HG03064 (cell line): ENCODE data around the gene GNB1L.

ENCODE experiments used
- ATAC-seq: cut with Tn5 transposase; IDR thresholded peaks from one replicate; pipeline ENCODE4 v1.9.1; 2021; ENCODE audit warnings: low read depth; ENCODE audit not compliant: unreplicated experiment

Gene GNB1L

DNA sequence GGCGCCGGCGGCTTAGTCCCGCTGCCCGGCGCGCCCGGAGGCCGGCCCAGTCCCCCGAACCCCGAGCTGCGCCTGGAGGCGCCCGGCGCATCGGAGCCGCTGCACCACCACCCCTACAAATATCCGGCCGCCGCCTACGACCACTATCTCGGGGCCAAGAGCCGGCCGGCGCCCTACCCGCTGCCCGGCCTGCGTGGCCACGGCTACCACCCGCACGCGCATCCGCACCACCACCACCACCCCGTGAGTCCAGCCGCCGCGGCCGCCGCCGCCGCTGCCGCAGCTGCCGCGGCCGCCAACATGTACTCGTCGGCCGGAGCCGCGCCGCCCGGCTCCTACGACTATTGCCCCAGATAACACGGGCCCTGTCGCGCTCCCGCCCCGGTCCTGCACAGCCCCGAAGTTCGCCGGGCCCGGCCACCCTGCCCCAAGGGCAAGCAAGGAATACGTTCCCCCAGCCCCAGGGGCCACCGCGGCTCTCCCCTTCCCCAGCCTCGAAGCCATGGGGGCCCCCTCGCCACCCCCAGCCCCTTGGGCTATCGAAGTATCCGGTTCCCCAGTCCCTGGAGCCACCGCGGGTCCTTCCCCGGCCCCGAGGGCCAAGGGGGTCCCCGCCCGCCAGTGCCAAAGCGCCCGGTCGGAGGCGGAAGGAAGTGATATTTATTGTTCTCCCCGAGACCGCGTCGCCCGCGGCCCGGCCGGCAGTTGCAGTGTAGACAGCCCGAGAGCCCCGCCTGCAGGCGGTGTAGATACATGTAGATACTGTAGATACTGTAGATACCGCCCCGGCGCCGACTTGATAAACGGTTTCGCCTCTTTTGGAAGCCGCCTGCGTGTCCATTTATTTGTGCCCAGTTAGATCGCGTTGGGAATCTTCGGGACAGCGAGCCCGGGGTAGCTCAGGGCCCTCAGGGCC lies 87.9 kb downstream of the GNB1L start:
- ATAC-seq = no peak

DNA sequence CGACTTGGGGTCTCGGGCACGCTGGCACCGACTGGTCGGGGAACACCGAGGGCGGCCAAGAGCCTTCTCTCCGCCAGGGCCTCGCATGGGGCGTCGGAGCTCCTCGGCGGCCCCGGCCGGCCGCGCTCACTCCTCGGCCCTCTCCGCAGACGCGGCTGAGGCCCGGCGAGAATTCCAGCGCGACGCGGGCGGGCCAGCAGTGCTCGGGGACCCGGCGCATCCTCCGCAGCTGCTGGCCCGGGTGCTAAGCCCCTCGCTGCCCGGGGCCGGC lies 88.5 kb downstream of the GNB1L start:
- ATAC-seq = no peak

DNA sequence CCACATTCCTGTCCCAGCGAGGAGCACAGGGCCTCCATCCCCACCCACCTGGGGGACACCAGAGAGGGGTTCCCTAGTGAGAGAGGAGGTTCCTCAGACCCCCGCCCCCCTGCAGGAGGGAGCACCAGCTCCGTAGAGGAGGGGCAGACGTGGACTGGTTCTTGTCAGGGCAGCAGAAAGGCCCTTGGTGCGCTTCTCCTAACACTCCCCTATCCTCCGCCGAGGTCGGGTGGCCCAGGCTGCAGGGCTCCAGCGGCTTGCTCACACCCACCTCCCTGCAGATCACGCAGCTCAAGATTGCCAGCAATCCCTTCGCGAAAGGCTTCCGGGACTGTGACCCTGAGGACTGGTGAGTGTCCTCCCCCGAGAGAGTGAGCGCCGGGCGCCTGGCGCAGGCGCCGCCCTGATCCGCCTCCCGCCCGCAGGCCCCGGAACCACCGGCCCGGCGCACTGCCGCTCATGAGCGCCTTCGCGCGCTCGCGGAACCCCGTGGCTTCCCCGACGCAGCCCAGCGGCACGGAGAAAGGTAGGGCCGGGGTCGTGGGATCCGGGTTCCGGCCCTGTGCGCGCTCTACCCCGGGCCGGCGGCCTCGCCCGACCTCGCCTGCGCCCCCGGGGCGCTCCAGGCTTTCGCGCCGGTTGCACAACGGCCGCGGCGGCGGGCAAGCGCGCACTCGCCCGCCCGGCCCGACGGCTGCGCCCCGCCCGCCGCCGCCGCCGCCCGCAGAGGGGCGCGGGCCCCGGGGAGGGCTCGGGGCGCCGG lies 89.0 kb downstream of the GNB1L start:
- ATAC-seq = no peak

DNA sequence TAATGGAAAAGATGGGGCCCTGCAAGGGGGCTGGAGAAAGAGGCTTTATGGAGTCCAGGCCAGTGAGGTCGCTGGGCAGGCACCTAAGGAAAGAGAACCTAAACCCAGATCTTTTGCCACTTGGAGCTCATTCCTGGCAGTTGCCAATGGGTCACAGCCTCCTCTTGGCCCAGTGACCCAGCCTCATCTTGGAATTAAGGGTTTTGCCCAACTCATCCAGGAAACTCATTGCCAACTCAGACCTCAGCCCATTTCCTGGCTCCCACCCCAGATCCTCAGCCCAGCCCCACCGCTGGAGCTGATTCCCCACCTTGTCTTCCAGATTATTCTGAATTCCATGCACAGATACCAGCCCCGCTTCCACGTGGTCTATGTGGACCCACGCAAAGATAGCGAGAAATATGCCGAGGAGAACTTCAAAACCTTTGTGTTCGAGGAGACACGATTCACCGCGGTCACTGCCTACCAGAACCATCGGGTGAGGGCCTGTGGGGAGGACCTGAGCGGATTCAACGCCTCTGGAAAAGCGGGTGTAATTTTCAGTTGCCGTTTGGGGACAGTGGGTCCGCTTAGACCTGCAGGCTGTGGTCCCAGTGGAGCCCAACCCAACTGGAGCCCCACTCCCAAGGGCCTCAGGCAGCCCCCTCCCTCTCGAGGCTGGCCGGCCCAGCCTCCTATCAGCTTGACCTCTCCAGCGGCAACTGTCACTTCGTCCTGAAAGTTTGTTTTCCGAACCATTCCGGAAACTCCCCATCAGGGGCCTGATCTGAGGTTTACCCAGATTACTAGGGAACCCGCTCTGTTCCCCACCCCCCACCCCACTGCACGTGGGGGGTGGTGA lies 89.8 kb downstream of the GNB1L start:
- ATAC-seq = no peak

DNA sequence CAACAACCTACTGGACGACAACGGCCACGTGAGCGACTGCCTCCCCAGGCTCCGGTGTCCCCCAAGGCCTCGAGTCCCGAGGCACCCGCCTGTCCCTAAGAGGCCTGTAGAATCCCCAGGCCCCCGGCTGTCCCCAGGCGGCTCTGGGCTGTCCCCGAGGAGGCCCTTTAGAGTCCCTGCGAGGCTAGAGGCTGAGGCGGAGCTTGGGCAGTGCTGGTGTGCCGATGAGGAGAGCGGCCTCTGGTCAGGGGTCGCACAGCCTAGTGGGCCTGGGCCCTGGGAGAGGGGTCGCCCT lies 90.4 kb downstream of the GNB1L start:
- no peak for ATAC-seq

DNA sequence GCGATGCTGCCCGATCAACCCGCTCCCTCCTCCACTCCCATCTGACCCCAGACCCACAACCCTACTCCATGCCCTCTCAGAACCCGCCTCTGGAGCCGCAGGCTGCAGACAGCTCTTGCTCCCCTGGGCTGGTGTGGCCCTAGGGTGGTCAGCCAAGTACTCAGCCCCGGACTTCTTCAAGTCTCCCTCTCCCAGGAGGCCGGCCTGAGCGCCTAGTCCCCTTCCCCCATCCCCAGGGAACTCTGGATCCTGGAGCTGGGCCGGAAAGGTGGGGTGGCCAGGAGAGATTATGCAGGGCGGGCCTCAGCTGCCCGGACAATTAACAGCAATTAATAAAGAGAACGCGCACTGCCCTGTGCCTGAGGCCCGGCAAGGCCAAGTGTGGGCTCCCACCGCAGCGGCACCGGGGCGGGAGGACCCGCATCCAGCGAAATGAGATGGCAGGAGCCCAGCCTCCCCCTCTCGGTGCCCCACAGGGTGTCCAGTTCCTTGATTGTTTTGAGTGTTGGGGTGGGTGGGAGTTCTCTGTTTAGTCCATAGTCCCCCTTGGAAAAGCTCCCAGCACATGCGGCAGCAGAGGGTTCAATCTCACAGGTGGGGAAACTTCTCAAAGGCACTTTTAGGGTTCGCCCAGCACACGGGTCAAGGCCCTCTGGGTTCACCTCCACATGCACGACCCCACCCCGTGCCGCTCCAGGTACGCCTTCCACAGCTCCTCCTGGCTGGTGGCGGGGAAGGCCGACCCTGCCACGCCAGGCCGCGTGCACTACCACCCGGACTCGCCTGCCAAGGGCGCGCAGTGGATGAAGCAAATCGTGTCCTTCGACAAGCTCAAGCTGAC lies 91.0 kb downstream of the GNB1L start:
- ATAC-seq = no peak

DNA sequence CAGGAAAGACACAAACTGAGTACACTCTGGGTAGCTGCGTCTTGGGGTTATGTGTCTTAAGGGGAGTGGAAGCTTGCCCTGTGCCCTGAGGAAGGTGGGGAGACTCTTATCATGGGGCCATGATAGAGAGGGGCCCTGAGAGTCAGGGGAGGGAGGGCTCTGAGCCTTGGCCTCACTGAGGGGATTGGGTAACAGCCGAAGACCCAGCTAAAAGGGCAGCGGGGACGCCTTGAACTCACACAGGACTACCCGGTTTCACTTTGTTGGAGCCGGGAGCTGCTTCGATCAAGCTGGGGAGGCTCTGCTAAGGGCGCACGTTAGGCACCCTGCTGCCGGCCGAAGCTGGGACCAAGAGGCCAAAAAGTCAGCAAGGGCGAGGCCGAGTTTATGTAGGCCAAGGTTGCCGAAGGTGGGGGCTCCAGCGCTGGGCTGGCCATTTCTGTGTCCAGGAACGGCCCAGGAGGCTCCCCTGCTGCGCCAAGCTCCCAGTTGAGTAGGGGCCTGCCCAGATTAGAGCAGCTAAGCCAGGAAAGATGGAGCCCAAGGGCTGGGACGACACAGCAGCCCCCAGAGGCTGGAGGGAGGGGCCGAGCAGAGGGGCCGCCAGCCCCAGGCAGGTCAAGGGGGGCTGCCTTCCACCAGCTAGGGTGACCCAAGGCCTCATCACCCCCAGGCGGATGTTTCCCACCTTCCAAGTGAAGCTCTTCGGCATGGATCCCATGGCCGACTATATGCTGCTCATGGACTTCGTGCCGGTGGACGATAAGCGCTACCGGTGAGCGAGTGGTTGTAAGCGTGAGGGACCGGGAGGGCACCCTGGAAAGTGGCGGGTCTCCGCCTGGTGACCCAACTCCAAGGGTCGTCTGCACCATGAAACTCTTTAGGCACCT lies 91.9 kb downstream of the GNB1L start:
- no peak for ATAC-seq

DNA sequence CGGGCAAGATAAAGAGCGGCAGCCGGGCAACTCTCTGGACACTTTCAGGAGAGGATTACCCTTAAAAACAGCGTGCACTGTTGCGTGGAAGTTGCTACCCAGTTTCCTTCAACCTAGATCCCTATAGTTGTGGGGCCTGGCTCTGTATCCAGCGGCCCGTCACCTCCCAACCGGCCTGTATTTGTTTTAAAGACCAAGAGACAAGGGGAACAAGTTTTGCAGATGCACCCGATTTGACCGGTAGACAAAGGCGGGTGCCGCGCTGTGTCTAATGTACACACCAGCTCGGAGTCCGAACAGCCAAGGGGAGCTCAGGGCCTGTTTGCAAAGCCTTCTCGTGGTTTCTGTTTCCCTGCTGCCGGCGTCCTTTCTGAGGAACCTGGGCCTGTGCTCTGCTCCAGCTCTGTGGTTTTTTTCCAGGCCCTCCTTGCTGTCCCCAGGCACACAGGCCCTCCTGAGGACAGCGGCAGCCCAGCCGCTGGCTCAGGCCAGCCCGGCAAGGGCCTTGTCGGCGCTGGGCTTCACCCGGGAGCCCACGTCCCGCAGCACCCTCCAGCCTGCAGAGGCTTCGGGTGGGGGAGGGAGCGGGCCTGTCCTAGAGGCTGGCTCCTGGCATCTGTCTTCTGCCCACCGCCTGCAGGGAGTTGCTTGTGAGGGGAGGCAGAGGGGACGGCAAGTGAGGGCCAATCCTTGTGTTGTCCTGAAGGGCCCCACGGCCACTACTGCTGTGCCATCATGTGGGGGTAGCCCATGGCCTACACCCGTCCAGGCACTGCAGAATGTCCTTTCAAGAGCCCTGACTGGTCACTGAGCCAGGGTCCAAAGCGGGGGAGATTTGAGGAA lies 92.7 kb downstream of the GNB1L start:
- ATAC-seq = no peak

DNA sequence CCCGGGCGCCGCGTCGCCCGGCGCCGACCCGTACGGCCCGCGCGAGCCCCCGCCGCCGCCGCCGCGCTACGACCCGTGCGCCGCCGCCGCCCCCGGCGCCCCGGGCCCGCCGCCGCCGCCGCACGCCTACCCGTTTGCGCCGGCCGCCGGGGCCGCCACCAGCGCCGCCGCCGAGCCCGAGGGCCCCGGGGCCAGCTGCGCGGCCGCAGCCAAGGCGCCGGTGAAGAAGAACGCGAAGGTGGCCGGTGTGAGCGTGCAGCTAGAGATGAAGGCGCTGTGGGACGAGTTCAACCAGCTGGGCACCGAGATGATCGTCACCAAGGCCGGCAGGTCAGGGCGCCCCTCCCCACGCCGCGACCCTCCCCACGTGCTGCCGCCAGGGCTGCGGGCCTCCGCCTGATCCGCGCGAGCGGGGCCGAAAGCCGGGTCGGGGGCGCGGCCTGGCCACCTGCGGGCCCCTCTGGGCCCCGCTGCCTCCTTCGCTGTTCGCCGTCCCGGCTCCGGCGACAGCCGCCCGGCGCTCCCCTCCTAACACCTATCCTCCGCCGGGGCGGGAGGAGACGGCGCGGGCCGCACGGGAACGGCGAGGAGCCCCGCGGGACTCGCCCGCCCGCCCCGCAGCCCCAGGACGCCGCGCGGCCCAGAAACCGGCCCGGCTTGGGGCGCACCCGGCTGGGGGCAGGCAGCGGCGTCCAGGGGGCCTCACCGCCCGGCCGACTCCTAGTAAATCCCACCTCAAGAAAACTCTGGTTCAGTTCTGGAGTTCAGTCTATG lies 93.5 kb downstream of the GNB1L start:
- ATAC-seq = no peak

DNA sequence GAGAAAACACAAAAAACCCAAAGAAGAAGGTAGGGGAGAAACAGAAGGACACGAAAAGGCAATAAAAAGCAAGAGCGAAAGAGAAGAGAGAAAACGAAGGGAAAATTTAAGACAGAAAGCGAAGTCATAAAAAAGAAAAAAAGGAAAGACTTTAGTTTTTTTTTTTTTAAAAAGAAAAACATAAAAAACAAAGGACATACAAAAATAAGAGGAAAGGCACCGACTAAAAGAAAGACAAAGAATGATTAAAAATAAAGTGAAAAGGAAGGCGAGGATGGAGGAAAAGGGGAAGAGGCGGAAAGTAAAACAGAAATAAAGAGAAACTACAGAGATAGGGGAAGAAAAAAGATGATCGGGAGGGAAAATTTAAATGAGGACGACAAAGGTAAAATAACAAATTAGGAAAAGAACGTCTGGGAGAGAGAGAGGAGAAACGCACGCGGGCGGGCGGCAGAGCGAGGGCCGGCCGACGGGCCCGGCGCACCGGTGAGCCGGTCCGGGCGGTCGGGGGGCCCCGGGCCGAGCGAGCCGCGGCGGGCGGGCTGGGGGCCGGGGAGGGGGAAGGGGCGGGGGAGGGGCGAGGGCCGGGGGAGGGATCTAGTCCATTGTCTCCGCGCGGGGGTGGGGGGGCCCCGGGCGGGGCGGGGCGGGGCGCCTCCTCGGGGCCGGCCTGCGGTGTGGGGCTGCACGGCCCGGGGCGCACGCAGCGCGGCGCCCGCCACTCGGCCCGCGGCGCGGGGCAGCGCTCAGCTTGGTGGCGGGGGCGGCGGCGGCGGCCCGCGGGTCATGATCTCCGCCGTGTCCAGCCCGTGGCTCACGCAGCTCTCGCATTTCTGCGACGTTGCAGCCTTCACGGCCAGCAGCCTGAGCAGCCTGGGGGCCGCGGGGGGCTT lies 94.4 kb downstream of the GNB1L start, which contains the start of gene TBX1:
TSS of gene TBX1 (plus strand) at position 721 of the 893 bp plus-strand sequence. CDS start at position 787, 66 bp downstream.
- no peak for ATAC-seq

DNA sequence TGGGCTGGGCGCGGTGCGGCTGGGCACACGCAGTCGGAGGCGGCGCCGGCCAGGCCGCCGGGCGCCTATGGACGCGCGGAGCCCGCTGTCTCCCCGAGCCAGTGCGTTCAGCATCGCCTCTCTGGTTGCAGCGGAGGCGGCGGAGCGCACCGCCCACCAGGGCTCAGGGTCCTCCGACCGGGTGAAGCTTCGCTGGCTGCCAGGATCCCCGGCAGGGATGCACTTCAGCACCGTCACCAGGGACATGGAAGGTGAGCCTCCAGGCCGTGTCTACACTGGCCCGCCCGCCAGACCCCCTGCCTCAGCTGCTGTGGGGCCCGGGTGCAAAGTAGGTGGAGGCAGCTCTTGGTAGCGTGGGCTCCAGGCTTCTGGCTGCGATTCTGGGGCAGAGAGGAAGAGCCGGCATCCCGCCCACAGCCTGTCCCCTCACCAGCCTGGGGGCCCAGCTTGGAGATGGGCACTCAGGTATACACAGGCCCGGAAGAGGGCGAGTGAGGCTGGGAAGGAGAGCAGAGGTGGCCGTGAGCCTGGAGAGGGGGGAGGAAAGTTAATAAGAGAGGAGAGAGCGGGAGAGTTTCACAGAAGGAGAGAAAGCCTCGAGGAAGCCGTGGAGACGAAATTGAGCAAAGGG lies 95.1 kb downstream of the GNB1L start:
- no peak for ATAC-seq

DNA sequence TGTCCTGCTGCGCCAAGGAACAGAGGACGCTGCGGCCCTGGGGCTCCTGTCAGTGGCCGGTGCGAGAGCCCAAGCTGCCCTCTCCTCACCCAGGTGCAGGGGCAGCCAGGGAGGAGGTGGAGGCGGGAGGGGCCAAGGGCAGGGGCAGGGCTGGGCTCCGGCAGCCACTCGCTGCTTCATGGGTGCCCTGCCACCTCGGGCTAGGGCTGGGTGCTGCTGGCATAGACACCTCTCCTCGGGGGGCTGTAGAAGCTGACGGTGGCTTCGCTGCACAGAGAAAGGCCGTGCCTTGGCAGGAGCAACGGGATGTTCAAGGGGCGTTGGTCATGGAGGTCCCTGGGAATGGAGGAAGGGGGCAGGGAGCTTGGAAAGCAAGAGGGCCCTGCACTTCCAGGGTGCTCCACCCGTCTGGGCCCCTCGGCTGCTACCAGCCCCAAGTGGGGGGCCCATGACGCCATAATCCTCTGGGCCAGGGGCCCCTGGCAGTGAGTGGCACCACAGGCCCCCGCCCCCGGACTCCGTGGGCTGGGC lies 95.7 kb downstream of the GNB1L start:
- ATAC-seq = no peak

DNA sequence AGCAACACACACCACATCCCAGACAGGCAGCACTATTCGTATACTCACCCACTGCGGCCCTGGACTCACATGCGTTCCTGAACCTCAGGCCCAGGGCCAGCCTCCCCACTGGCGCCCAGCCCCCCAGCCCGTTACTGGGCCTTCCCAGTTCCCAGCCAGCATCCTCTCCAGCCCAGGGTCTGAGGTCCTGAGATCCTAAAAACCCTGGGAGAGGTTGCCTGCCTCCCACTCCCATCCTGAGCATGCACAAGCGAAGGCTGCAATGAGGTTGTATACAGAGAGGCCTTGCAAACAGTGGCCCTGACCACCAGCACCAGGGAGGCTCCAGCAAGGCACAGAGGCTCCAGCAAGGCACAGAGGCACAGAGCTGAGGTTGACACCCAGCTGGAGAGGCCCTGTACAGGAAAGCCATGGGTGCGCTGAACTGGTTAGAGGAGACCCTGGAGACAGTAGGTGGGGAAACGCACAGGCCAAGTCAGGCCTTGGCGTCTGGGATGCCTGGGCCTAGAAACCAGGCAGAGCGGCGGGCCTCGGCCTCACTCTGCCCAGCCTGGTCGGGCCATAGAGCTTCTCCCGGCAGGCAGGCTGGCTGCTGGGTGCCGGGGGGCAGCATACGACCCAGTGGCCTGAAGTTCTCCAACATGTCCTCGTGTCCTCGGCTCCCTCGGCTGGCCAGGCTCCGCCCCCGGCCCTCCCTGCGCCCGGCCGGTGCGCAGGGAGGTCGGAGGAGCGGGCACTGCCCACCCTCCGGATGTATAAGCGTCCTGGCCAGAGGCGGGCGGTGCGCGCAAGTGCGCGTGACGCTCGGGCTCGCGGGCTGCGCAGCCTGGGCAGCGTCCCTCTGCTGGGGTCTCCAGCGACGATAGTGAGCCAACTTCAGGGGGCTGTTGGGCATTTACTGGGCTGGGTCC lies 96.4 kb downstream of the GNB1L start:
- ATAC-seq = no peak

DNA sequence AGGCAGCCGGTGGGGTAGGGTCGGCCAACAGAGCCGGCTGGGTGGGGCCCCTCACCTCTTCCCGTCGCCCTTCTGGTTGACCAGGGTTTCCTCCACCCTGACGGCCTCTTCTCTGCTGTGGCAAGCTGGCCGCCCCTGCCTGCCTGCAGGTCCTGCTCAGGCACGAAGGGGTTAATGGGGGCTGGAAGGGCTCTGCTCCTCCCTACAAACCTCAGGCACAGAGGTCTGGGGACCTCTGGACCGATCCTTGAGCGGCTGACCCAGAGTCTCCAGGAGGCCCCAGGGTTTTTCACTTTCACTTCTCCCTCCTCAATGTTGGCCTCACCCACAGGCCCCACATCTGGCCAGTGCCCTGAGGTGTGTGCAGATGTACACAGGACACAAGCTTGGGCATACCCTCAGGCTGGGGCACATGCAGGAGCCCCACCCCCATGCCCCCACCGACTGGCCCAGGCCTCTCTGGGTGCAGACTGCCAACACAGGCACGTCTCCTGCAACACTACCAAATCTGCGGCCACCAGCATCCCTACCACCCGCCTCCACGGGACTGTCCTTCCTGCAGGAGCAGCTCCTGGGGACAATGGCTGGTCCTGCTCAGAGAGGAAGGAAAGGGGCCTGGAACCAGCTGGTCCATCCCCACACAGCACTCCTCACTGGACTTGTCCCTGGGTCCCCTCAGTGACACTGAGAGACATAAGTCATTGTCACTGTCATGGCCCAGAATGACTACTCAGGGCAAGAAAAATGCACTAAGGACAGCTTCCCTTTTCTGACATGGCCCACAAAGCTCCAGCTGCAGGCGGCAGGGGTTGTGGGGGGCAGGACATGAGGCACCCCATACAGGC lies 97.3 kb downstream of the GNB1L start:
- ATAC-seq = no peak
